Thyroid gland (tissue), 4 donors: ENCODE results near the gene CARD11. TPM values are rescaled to one million over a fixed set of nuclear protein-coding genes. Genes with fewer than 3 reads are reported as not detected.

Source experiments
- DNase-seq, 2 donors: peaks; one replicate each; pipeline ENCODE4 v3.0.0-alpha.2; 2019
- H3K27ac ChIP-seq, 3 donors: fragments of 200-600 bp; sonication (generic); 1 replicate in 2 of 3; 2 replicates in 1 of 3; pipeline ENCODE4 v1.5.1; 2016 to 2019; ENCODE audit warnings: mild to moderate bottlenecking in 1 of 3, moderate library complexity in 1 of 3
- H3K27me3 ChIP-seq: fragments of 200-600 bp; sonication (generic); one replicate; pipeline ENCODE4 v1.5.1; 2019
- H3K36me3 ChIP-seq, 2 donors: fragments of 200-600 bp; sonication (generic); one replicate each; pipeline ENCODE4 v1.5.1; 2016 to 2019
- H3K4me1 ChIP-seq, 2 donors: fragments of 200-600 bp; sonication (generic); one replicate each; pipeline ENCODE4 v1.5.1; 2017 to 2019
- H3K4me3 ChIP-seq, 3 donors: fragments of 200-600 bp; sonication (generic); replicated peaks in 1 of 3; 1 replicate in 2 of 3; 2 replicates in 1 of 3; pipeline ENCODE4 v1.5.1; 2016; ENCODE audit warnings: mild to moderate bottlenecking in 1 of 3
- H3K9me3 ChIP-seq: fragments of 200-600 bp; sonication (generic); one replicate; pipeline ENCODE4 v1.5.1; 2017
- POLR2A ChIP-seq, 2 donors: fragments of 450-650 bp; IDR thresholded peaks; one replicate each; pipeline ENCODE4 v1.6.1; 2017; ENCODE audit warnings: antibody characterized with exemption in 2 of 2, mild to moderate bottlenecking in 2 of 2, moderate library complexity in 1 of 2
- WGBS, 2 donors: methylation state at CpG; one replicate each; pipeline ENCODE4 v1.1.5; 2017; 5-methylcytosine and 5-hydroxymethylcytosine counted together
- intact Hi-C: fragments of 100-400 bp; cut with DNase I; formaldehyde crosslinking; loops from one replicate; pipeline ENCODE4 v1.15.1; 2023
- total RNA-seq, 4 donors: library from RNA; depleted of rRNA; stranded (reverse); fragments of >200 nt; gene quantifications; one replicate each; pipeline ENCODE4 v1.2.3, GENCODE V29; 2016
- TF ChIP-seq, protein P1 (sequence below), 6 experiments: fragments of 200-600 bp in 3 of 6; fragments of 450-650 bp in 3 of 6; sonication (generic) in 3 of 6; IDR thresholded peaks; one replicate each; pipeline ENCODE4 v1.5.1; 2016 to 2019; ENCODE audit warnings: antibody characterized with exemption in 6 of 6, mild to moderate bottlenecking in 2 of 6, inconsistent platforms in 1 of 6, moderate library complexity in 1 of 6

CARD11 gene
- total RNA-seq, 4 donors from 2014 or later, result 0.45 to 7.7 (median 1.9) TPM

DNA sequence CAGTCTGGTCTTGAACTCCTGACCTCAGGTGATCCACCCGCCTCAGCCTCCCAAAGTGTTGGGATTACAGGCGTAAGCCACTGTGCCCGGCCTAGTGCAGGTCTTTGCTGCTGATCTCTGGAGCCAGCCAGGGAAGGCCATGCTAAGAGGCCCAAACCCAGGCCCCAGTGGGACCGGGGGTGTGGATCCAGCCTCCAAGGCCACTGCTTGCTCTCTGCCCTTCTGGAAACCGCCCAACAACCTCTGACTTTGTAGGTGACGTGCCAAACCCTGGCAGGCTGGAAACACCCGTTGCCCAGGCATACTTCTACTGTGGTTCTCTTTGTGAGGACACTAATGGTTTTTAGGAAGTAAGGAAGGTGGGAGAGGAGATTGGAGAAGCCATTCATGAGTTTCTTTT is 116.1 kb downstream of the CARD11 start:
- Histone ChIP-seq H3K4me3 (no peak overlapping the region), H3K27ac (no peak overlapping the region), H3K4me1 (no peaks in the 10 kb centered on the region), H3K36me3 (no peaks in the 10 kb centered on the region), H3K9me3 (no peaks in the 10 kb centered on the region), H3K27me3 (no peaks in the 10 kb centered on the region)
- intact Hi-C loops, result no loop called here
- WGBS, 2 donors, result 90 to 98% methylated on average over 7 of the region's 7 CpGs
- TF ChIP-seq, protein P1, sequence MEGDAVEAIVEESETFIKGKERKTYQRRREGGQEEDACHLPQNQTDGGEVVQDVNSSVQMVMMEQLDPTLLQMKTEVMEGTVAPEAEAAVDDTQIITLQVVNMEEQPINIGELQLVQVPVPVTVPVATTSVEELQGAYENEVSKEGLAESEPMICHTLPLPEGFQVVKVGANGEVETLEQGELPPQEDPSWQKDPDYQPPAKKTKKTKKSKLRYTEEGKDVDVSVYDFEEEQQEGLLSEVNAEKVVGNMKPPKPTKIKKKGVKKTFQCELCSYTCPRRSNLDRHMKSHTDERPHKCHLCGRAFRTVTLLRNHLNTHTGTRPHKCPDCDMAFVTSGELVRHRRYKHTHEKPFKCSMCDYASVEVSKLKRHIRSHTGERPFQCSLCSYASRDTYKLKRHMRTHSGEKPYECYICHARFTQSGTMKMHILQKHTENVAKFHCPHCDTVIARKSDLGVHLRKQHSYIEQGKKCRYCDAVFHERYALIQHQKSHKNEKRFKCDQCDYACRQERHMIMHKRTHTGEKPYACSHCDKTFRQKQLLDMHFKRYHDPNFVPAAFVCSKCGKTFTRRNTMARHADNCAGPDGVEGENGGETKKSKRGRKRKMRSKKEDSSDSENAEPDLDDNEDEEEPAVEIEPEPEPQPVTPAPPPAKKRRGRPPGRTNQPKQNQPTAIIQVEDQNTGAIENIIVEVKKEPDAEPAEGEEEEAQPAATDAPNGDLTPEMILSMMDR (IDR thresholded peaks at IDR 0.05), result no peak
- no peak for TF ChIP-seq POLR2A (IDR thresholded peaks at IDR 0.05)
- DNase-seq, result no peak

DNA sequence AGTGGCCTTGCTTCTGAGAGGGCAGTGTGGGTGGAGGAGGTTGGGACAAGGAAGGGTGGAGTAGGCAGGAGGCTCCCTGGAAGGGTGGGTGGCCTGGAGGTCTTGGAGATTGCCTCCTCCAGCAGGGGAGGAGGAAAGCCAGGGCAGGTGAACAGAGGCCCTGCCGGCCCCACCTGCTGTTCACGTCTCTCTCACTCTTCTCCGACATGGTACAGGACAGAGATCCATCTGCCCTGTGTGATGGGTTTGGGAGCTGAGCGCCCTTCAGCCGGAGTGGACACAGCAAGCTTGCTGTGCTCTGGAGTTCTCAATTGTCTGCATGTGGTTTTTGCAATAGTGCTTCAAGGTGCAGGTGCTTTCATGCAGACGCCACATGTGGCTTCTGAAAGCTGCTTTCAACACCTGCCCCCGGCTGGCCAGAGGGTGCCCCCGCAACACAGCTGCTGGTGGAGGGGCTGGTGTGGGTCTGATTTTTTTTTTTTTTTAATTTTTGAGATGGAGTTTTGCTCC is 116.7 kb downstream of the CARD11 start:
- intact Hi-C loops, result no loop called here
- 83 to 89% methylated on average over 8 of the region's 8 CpGs for WGBS, 2 donors
- H3K36me3 ChIP-seq, result no peaks in the 10 kb centered on the region
- H3K27me3 ChIP-seq, result no peaks in the 10 kb centered on the region
- no peaks in the 10 kb centered on the region for H3K9me3 ChIP-seq
- no peak for DNase-seq
- H3K4me1 ChIP-seq, result no peaks in the 10 kb centered on the region
- H3K4me3 ChIP-seq, result no peak overlapping the region
- no peak for TF ChIP-seq POLR2A (IDR thresholded peaks at IDR 0.05)
- TF ChIP-seq, protein P1 (IDR thresholded peaks at IDR 0.05), result no peak
- no peak overlapping the region for H3K27ac ChIP-seq

DNA sequence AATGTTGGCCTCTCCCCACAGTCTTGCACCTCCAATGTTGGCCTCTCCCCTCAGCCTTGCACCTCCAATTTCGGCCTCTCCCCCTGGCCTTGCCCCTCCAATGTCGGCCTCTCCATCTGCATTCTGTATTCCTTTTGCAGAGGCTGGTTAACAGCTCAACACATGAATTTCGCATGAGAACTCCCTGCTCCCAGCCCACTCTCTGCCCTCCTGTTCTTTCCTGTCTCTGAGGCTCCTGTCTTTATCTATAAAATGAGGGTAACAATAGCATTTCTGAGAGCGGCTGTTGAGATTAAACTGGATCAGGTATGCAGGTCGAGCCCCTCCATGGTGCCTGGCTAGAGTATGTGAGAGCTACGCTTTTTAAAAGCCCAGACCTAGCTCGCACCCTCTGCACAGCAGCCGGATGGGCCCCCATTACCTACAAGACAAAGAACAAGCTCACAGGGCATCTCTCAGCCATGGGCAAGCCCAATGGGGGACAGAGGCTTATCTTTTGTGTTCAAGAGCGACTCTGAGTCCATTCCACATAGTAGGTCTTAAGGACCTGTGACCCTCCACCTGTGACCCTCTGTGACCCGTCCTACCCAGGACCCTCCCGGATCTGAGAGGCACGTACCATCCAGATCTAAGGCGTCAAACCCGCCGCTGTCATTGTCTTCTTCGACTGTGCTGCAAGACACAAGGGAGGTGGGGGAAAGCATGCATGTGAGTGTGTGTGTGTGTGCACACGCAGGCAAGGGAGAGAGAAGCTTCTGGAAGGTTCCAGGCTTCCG is 117.4 kb downstream of the CARD11 start:
- H3K36me3 ChIP-seq, result no peaks in the 10 kb centered on the region
- WGBS, 2 donors, result 86 to 90% methylated on average over 18 of the region's 18 CpGs
- no peak for DNase-seq
- intact Hi-C loops, result no loop called here
- no peaks in the 10 kb centered on the region for H3K27me3 ChIP-seq
- H3K4me1 ChIP-seq, result no peaks in the 10 kb centered on the region
- H3K9me3 ChIP-seq, result no peaks in the 10 kb centered on the region
- H3K27ac ChIP-seq, result no peak overlapping the region
- H3K4me3 ChIP-seq, result no peak overlapping the region
- no peak for TF ChIP-seq POLR2A (IDR thresholded peaks at IDR 0.05)
- TF ChIP-seq, protein P1 (IDR thresholded peaks at IDR 0.05), result no peak

DNA sequence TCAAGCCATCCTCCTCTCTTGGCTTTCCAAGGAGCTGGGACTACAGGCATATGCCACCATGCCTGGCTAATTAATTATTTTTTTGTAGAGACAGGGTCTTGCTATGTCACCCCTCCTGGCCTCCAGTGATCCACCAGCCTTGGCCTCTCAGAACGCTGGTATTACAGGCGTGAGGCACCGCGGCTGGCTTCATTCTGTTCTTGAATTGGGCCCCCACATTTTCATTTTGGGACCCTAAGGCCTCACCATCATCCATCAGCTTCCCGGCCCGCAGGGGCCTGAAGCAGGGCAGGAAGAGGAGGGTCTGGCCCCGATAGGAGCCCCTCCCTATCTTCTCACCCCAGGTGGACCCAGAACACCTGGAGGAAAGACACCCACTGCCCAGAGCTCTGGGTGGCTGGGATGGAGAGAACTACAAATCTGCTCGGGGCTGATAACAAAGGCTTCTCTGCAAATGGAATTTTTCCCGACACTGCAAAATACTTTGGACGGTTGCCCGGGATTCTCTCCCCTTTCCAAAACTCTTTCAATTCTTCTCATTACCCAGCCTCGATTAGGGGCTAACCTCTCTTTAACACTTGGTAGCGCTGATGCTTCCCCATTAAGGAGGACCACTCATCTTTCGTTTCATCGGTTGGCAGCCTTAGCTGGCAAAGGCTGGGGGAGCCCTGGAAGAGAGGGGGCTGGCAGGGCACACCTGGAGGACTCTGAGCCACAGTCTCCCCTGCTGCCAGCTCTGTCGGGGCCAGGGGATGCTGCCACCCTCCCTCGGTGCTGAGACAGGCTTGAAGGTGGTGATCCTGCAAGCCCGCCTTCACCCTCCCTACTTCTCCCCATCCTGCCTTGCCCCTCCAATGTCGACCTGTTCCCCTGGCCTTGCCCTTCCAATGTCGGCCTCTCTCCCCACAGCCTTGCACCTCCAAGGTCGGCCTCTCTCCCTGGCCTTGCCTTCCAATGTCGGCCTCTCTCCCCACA is 118.5 kb downstream of the CARD11 start:
- H3K27me3 ChIP-seq, result no peaks in the 10 kb centered on the region
- H3K4me1 ChIP-seq, result no peaks in the 10 kb centered on the region
- no peak for TF ChIP-seq POLR2A (IDR thresholded peaks at IDR 0.05)
- TF ChIP-seq, protein P1 (IDR thresholded peaks at IDR 0.05), result no peak
- 68% methylated on average over 22 of the region's 22 CpGs for WGBS, 2 donors
- no peak overlapping the region for H3K27ac ChIP-seq
- H3K4me3 ChIP-seq, result no peak overlapping the region
- intact Hi-C loops, result no loop called here
- H3K9me3 ChIP-seq, result no peaks in the 10 kb centered on the region
- no peaks in the 10 kb centered on the region for H3K36me3 ChIP-seq
- DNase-seq, result no peak
